HL-60 (cell line): ENCODE data around the gene GPC3.
"Not testable (repeated sequence)": the region's sequence is repeated elsewhere in the genome, so short reads cannot be mapped to it uniquely, and the experiment has no call there.

Source experiments
- DNase-seq, 2 experiments: peaks; one replicate each; pipeline ENCODE4 v3.0.0-alpha.2; 2010 to 2020; ENCODE audit warnings: low read depth in 1 of 2, low spot score in 1 of 2
- H3K27ac ChIP-seq: fragments of 250-450 bp; sonication (Bioruptor Pico); replicated peaks from 2 replicates; pipeline ENCODE4 v1.5.1; 2020; ENCODE audit warnings: mild to moderate bottlenecking, moderate library complexity
- H3K27me3 ChIP-seq: fragments of 250-450 bp; sonication (Bioruptor Pico); 2 replicates; pipeline ENCODE4 v1.5.1; 2021; ENCODE audit warnings: mild to moderate bottlenecking, moderate library complexity; ENCODE audit not compliant: insufficient read depth, poor library complexity, severe bottlenecking
- H3K4me3 ChIP-seq: replicated peaks from 2 replicates; pipeline ENCODE4 v1.5.1; 2011; ENCODE audit warnings: mild to moderate bottlenecking, control low read depth, low read length; ENCODE audit not compliant: insufficient read depth
- CTCF ChIP-seq: IDR thresholded peaks from one replicate; pipeline ENCODE4 v1.5.1; 2011; ENCODE audit warnings: low read length, control low read depth, inconsistent platforms; ENCODE audit not compliant: insufficient read depth
- GABPA ChIP-seq: IDR thresholded peaks from 2 replicates; pipeline ENCODE4 v1.6.1; 2012; ENCODE audit warnings: low read depth
- POLR2AphosphoS5 ChIP-seq: IDR thresholded peaks from 2 replicates; pipeline ENCODE4 v1.6.1; 2012; ENCODE audit warnings: low read depth
- REST ChIP-seq: IDR thresholded peaks from 2 replicates; pipeline ENCODE4 v1.6.1; 2012; ENCODE audit warnings: low read depth; ENCODE audit not compliant: insufficient replicate concordance
- SPI1 ChIP-seq: IDR thresholded peaks from 2 replicates; pipeline ENCODE4 v1.6.1; 2012; ENCODE audit warnings: low read depth, mild to moderate bottlenecking, borderline replicate concordance

Gene GPC3

GRCh38 chrX:134020910-134021309 lies 35.5 kb upstream of the GPC3 start:
- no peak for DNase-seq
- H3K27me3 ChIP-seq: no peaks in the 10 kb centered on the region
- H3K4me3 ChIP-seq: no peak overlapping the region
- H3K27ac ChIP-seq: no peak overlapping the region
- TF ChIP-seq POLR2AphosphoS5 (no peak), SPI1 (no peak), REST (no peak), GABPA (no peak), CTCF (no peak)

GRCh38 chrX:134019567-134020206 lies 34.3 kb upstream of the GPC3 start:
- H3K27me3 ChIP-seq: no peaks in the 10 kb centered on the region
- no peak for DNase-seq
- H3K4me3 ChIP-seq: no peak overlapping the region
- no peak overlapping the region for H3K27ac ChIP-seq
- no peak for TF ChIP-seq SPI1
- TF ChIP-seq GABPA: no peak
- no peak for TF ChIP-seq POLR2AphosphoS5
- TF ChIP-seq REST: no peak
- TF ChIP-seq CTCF: no peak

GRCh38 chrX:134016309-134016708 lies 30.9 kb upstream of the GPC3 start:
- not testable (repeated sequence) for H3K27me3 ChIP-seq, H3K27ac ChIP-seq, H3K4me3 ChIP-seq, DNase-seq

GRCh38 chrX:134015510-134015909 lies 30.1 kb upstream of the GPC3 start:
- H3K27me3 ChIP-seq, DNase-seq, H3K27ac ChIP-seq, H3K4me3 ChIP-seq: not testable (repeated sequence)

- no peak for TF ChIP-seq REST
- no peak for TF ChIP-seq SPI1
- TF ChIP-seq CTCF: no peak
- TF ChIP-seq GABPA: no peak
- no peak for TF ChIP-seq POLR2AphosphoS5
- no peak for DNase-seq
Measured at GRCh38 chrX:134013524-134013923, 28.1 kb upstream of the GPC3 start.

More at GRCh38 chrX:134013524-134013923, 28.1 kb upstream of the GPC3 start:
- Histone ChIP-seq H3K4me3 (no peak overlapping the region), H3K27ac (no peak overlapping the region), H3K27me3 (no peaks in the 10 kb centered on the region)
